HUES6 (cell line): ENCODE results near the gene RAB7B.
"Not testable (repeated sequence)": the region's sequence is repeated elsewhere in the genome, so short reads cannot be mapped to it uniquely, and the experiment has no call there.

Source experiments
- H3K27ac ChIP-seq: 2 replicates; pipeline ENCODE4 v1.7.0; 2013; ENCODE audit warnings: low read depth, mild to moderate bottlenecking, low read length, inconsistent platforms
- H3K27me3 ChIP-seq: 2 replicates; pipeline ENCODE4 v1.6.1; 2013; ENCODE audit warnings: low read length; ENCODE audit not compliant: control insufficient read depth, insufficient read depth
- H3K36me3 ChIP-seq: 2 replicates; pipeline ENCODE4 v1.6.1; 2013; ENCODE audit warnings: low read length; ENCODE audit not compliant: control insufficient read depth, insufficient read depth
- H3K4me1 ChIP-seq: 2 replicates; pipeline ENCODE4 v1.6.1; 2013; ENCODE audit warnings: low read length; ENCODE audit not compliant: control insufficient read depth, insufficient read depth
- H3K4me3 ChIP-seq: 2 replicates; pipeline ENCODE4 v1.5.1; 2013; ENCODE audit warnings: low read depth, low read length
- H3K9ac ChIP-seq: one replicate; pipeline ENCODE4 v1.6.1; 2013; ENCODE audit warnings: mild to moderate bottlenecking, low read length
- H3K9me3 ChIP-seq: 2 replicates; pipeline ENCODE4 v1.6.1; 2013; ENCODE audit warnings: low read depth, low read length; ENCODE audit not compliant: control insufficient read depth, insufficient read depth

Gene RAB7B

GRCh38 chr1:206005778-206006180 lies 2.6 kb upstream of the RAB7B start:
- H3K9me3 ChIP-seq, result no peaks in the 10 kb centered on the region
- H3K27me3 ChIP-seq, result no peaks in the 10 kb centered on the region
- peaks cover 8% of the 10 kb centered on the region for H3K4me1 ChIP-seq
- no peaks in the 10 kb centered on the region for H3K36me3 ChIP-seq
- no peak overlapping the region for H3K4me3 ChIP-seq
- H3K9ac ChIP-seq, result no peak overlapping the region
- no peak overlapping the region for H3K27ac ChIP-seq

- Histone ChIP-seq H3K9ac (no peak overlapping the region), H3K27me3 (no peaks in the 10 kb centered on the region), H3K9me3 (no peaks in the 10 kb centered on the region), H3K27ac (no peak overlapping the region), H3K4me1 (peaks cover 9% of the 10 kb centered on the region), H3K36me3 (no peaks in the 10 kb centered on the region), H3K4me3 (no peak overlapping the region)
Observed at GRCh38 chr1:206005234-206005633, 2.0 kb upstream of the RAB7B start.

- no peak overlapping the region for H3K27ac ChIP-seq
- H3K4me3 ChIP-seq, result no peak overlapping the region
- H3K36me3 ChIP-seq, result no peaks in the 10 kb centered on the region
- H3K27me3 ChIP-seq, result no peaks in the 10 kb centered on the region
- H3K9ac ChIP-seq, result no peak overlapping the region
- peaks cover 9% of the 10 kb centered on the region for H3K4me1 ChIP-seq
- H3K9me3 ChIP-seq, result no peaks in the 10 kb centered on the region
Observed at GRCh38 chr1:206004826-206005225, 1.6 kb upstream of the RAB7B start.

- H3K36me3 ChIP-seq, result no peaks in the 10 kb centered on the region
- no peak overlapping the region for H3K4me3 ChIP-seq
- no peaks in the 10 kb centered on the region for H3K9me3 ChIP-seq
- H3K27ac ChIP-seq, result no peak overlapping the region
- H3K27me3 ChIP-seq, result no peaks in the 10 kb centered on the region
- no peak overlapping the region for H3K9ac ChIP-seq
- H3K4me1 ChIP-seq, result peaks cover 9% of the 10 kb centered on the region
Observed at GRCh38 chr1:206003854-206004800, 932 bp upstream of the RAB7B start.

GRCh38 chr1:206002160-206002559 lies 1.0 kb downstream of the RAB7B start:
- Histone ChIP-seq H3K36me3 (no peaks in the 10 kb centered on the region), H3K4me3 (no peak overlapping the region), H3K27me3 (no peaks in the 10 kb centered on the region; the same call in 1 of the 2 replicates), H3K9ac (no peak overlapping the region), H3K27ac (no peak overlapping the region), H3K4me1 (peaks cover 15% of the 10 kb centered on the region), H3K9me3 (no peaks in the 10 kb centered on the region)

GRCh38 chr1:206001476-206001888 lies 1.7 kb downstream of the RAB7B start:
- H3K27ac ChIP-seq, result no peak overlapping the region
- H3K36me3 ChIP-seq, result no peaks in the 10 kb centered on the region
- no peaks in the 10 kb centered on the region; the same call in 1 of the 2 replicates for H3K27me3 ChIP-seq
- H3K9ac ChIP-seq, result no peak overlapping the region
- H3K9me3 ChIP-seq, result no peaks in the 10 kb centered on the region
- H3K4me1 ChIP-seq, result peaks cover 15% of the 10 kb centered on the region
- no peak overlapping the region for H3K4me3 ChIP-seq

GRCh38 chr1:206000641-206001339 lies 2.4 kb downstream of the RAB7B start:
- Histone ChIP-seq H3K27me3 (no peaks in the 10 kb centered on the region; the same call in 1 of the 2 replicates), H3K9me3 (no peaks in the 10 kb centered on the region), H3K36me3 (no peaks in the 10 kb centered on the region), H3K4me1 (peaks cover 18% of the 10 kb centered on the region), H3K27ac (no peak overlapping the region), H3K9ac (no peak overlapping the region), H3K4me3 (no peak overlapping the region)

GRCh38 chr1:205998457-205999241 lies 4.5 kb downstream of the RAB7B start:
- Histone ChIP-seq H3K27ac (no peak overlapping the region), H3K27me3 (no peaks in the 10 kb centered on the region; the same call in 1 of the 2 replicates), H3K9me3 (no peaks in the 10 kb centered on the region), H3K4me3 (no peak overlapping the region), H3K4me1 (peaks cover 24% of the 10 kb centered on the region), H3K9ac (no peak overlapping the region), H3K36me3 (no peaks in the 10 kb centered on the region)

- not testable (repeated sequence) for H3K4me3 ChIP-seq, H3K9me3 ChIP-seq
- peaks cover 22% of the 10 kb centered on the region for H3K4me1 ChIP-seq
Observed at GRCh38 chr1:205996641-205997040, 6.6 kb downstream of the RAB7B start.

GRCh38 chr1:205994346-205994745 lies 8.8 kb downstream of the RAB7B start:
- H3K4me3 ChIP-seq, result no peak overlapping the region
- H3K27ac ChIP-seq, result no peak overlapping the region
- H3K27me3 ChIP-seq, result no peaks in the 10 kb centered on the region; the same call in none of the 2 replicates
- H3K4me1 ChIP-seq, result peaks cover 15% of the 10 kb centered on the region
- no peaks in the 10 kb centered on the region for H3K36me3 ChIP-seq
- no peak overlapping the region for H3K9ac ChIP-seq
- no peaks in the 10 kb centered on the region for H3K9me3 ChIP-seq

More at GRCh38 chr1:205996641-205997040, 6.6 kb downstream of the RAB7B start:
- H3K27ac ChIP-seq, H3K9ac ChIP-seq, H3K27me3 ChIP-seq, H3K36me3 ChIP-seq: not testable (repeated sequence)
